MCF 10A (cell line): ENCODE measurements around the gene ZYG11A. TPM values are rescaled to one million over a fixed set of nuclear protein-coding genes. Genes with fewer than 3 reads are reported as not detected.

ENCODE experiments used
- BruUV-seq: library from RNA; stranded (reverse); fragments of 400-500 nt; replicated peaks from 2 replicates; lab custom pipeline; 2021; lab: Mats Ljungman, UMichigan
- CTCF ChIA-PET: fragments of 300-600 bp; sonication (Branson Sonifier 250); formaldehyde crosslinking; extraction: SDS; loops from one replicate; lab custom pipeline; 2021; ENCODE audit warnings: antibody characterized with exemption, inconsistent platforms; lab: Yijun Ruan, JAX
- POLR2A ChIA-PET: fragments of 300-600, 350-650 bp; sonication (Branson Sonifier 250); formaldehyde crosslinking; extraction: SDS; loops from one replicate; lab custom pipeline; 2020; ENCODE audit warnings: antibody characterized with exemption, inconsistent platforms; lab: Yijun Ruan, JAX
- DNase-seq: peaks from one replicate; pipeline ENCODE4 v3.0.0-alpha.2; 2018; ENCODE audit not compliant: unreplicated experiment
- H3K27ac Mint-ChIP-seq: one replicate; pipeline ENCODE4 v1.8.0; 2022; ENCODE audit warnings: mild to moderate bottlenecking, low read depth, mixed read lengths; ENCODE audit not compliant: unreplicated experiment
- H3K27me3 Mint-ChIP-seq: one replicate; pipeline ENCODE4 v1.8.0; 2022; ENCODE audit warnings: mixed read lengths; ENCODE audit not compliant: insufficient read depth, unreplicated experiment
- H3K36me3 Mint-ChIP-seq: one replicate; pipeline ENCODE4 v1.8.0; 2022; ENCODE audit warnings: mild to moderate bottlenecking, moderate library complexity, mixed read lengths; ENCODE audit not compliant: insufficient read depth, unreplicated experiment
- H3K4me1 Mint-ChIP-seq: one replicate; pipeline ENCODE4 v1.8.0; 2022; ENCODE audit warnings: mixed read lengths; ENCODE audit not compliant: insufficient read depth, unreplicated experiment
- H3K4me3 Mint-ChIP-seq: one replicate; pipeline ENCODE4 v1.8.0; 2022; ENCODE audit warnings: mild to moderate bottlenecking, moderate library complexity, mixed read lengths; ENCODE audit not compliant: unreplicated experiment
- H3K9me3 Mint-ChIP-seq: one replicate; pipeline ENCODE4 v1.8.0; 2022; ENCODE audit warnings: mixed read lengths; ENCODE audit not compliant: unreplicated experiment
- CTCF ChIP-seq: fragments of 200-600 bp; IDR thresholded peaks from one replicate; pipeline ENCODE4 v1.8.0; 2022; ENCODE audit warnings: antibody characterized with exemption, mild to moderate bottlenecking; ENCODE audit not compliant: unreplicated experiment
- intact Hi-C: fragments of 100-400 bp; cut with micrococcal nuclease; formaldehyde crosslinking; loops from 2 replicates; pipeline ENCODE4 v1.14.1; 2022
- total RNA-seq: library from RNA; stranded (reverse); gene quantifications from 2 replicates; pipeline ENCODE4 v1.2.3, GENCODE V29; 2022

The ZYG11A gene
- total RNA-seq, 1 experiment from 2014 or later = not detected

DNA sequence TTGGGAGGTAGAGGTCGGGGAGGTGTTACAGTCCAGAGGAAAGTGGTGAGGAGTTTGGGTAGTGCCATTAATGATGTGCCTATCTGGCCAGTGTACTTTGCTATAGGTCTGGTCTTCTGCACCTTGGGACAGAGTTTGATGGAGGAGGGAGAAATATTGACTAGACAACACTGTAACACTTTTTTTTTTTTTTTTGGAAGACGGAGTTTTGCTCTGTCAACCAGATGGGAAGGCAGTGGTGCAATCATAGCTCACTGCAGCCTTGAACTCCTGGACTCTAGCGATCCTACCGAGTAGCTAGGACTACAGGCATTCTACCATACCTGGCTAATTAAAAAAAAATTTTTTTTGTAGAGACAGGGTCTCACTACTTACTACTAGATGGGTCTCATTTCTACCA lies 86.5 kb downstream of the ZYG11A start:
- Mint-ChIP-seq H3K27me3 (no peaks in the 10 kb centered on the region), H3K9me3 (no peaks in the 10 kb centered on the region), H3K27ac (no peak overlapping the region), H3K4me3 (no peak overlapping the region), H3K36me3 (peaks cover 6% of the 10 kb centered on the region), H3K4me1 (peaks cover 5% of the 10 kb centered on the region)
- ChIA-PET POLR2A (interaction anchor here (0.8 kb wide), 1 partner anchor 226 kb away, joined by 3 read pairs; no protein-coding TSS in a partner anchor), CTCF (interaction anchor here (0.6 to 0.8 kb wide), 2 partner anchors 9 to 254 kb away, joined by 3 read pairs; no protein-coding TSS in a partner anchor)
- no peak for TF ChIP-seq CTCF
- DNase-seq = no peak
- intact Hi-C loops = loop anchor here (5.0 kb wide), 2 partner anchors 88 to 258 kb away; no protein-coding TSS in a partner anchor
- no TSS peak for BruUV-seq

GRCh38 chr1:52937433-52938182 lies 95.0 kb downstream of the ZYG11A start:
- no peak overlapping the region for H3K27ac Mint-ChIP-seq
- H3K36me3 Mint-ChIP-seq = no peaks in the 10 kb centered on the region
- POLR2A ChIA-PET = interaction anchor here (0.6 kb wide), 1 partner anchor 10 kb away, joined by 3 read pairs; no protein-coding TSS in a partner anchor
- no peaks in the 10 kb centered on the region for H3K4me1 Mint-ChIP-seq
- BruUV-seq = no TSS peak
- CTCF ChIA-PET = interaction anchor here (0.5 kb wide), 1 partner anchor 263 kb away, joined by 3 read pairs; no protein-coding TSS in a partner anchor
- no peak for DNase-seq
- no peak overlapping the region for H3K4me3 Mint-ChIP-seq
- no peak for TF ChIP-seq CTCF
- no peaks in the 10 kb centered on the region for H3K9me3 Mint-ChIP-seq
- intact Hi-C loops = no loop called here
- H3K27me3 Mint-ChIP-seq = no peaks in the 10 kb centered on the region

DNA sequence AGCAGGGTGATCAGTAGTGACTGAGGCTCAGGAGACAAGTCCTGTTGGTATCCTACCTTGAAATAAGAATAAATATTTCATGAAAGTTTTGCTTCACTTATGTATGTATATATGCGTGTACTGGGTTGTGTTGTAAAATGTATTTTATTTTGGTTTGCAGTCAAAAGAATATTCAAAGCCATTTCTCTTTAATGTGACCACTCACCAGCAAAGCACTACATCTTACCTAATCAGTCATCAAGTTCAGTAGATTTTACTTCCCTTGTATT lies 95.6 kb downstream of the ZYG11A start:
- no peak for DNase-seq
- Mint-ChIP-seq H3K4me1 (no peaks in the 10 kb centered on the region), H3K36me3 (peaks cover 4% of the 10 kb centered on the region), H3K27me3 (no peaks in the 10 kb centered on the region), H3K27ac (no peak overlapping the region), H3K4me3 (no peak overlapping the region), H3K9me3 (no peaks in the 10 kb centered on the region)
- BruUV-seq = no TSS peak
- intact Hi-C loops = no loop called here
- TF ChIP-seq CTCF = no peak
- ChIA-PET POLR2A (no interaction called here), CTCF (interaction anchor here (0.5 kb wide), 1 partner anchor 262 kb away, joined by 3 read pairs; no protein-coding TSS in a partner anchor)

- H3K36me3 Mint-ChIP-seq = peaks cover 5% of the 10 kb centered on the region
- no peaks in the 10 kb centered on the region for H3K4me1 Mint-ChIP-seq
- H3K9me3 Mint-ChIP-seq = no peaks in the 10 kb centered on the region
- no peak overlapping the region for H3K27ac Mint-ChIP-seq
- no peaks in the 10 kb centered on the region for H3K27me3 Mint-ChIP-seq
- no peak for DNase-seq
- intact Hi-C loops = no loop called here
- POLR2A ChIA-PET = interaction anchor here (1.1 kb wide), 1 partner anchor 9 kb away, joined by 3 read pairs; no protein-coding TSS in a partner anchor
- BruUV-seq = no TSS peak
- no peak overlapping the region for H3K4me3 Mint-ChIP-seq
- CTCF ChIA-PET = interaction anchor here (0.6 kb wide), 1 partner anchor 27 kb away, joined by 3 read pairs; no protein-coding TSS in a partner anchor
- no peak for TF ChIP-seq CTCF
Measured at GRCh38 chr1:52943876-52944416, 101.4 kb downstream of the ZYG11A start.
